Activated B cell treated with CpG ODN at 0.5 μM for 24 hours (primary cell): ENCODE measurements around the gene TAMM41. TPM values are rescaled to one million over a fixed set of nuclear protein-coding genes. Genes with fewer than 3 reads are reported as not detected.

Experiments used
- ATAC-seq: fragments of 200-7000 bp; cut with Tn5 transposase; one replicate; pipeline ENCODE4 v1.10.0; 2021; ENCODE audit warnings: low read depth, mild to moderate bottlenecking, moderate library complexity
- CTCF ChIA-PET: fragments of 350-600 bp; sonication (Branson Sonifier 250); formaldehyde crosslinking; loops from one replicate; lab custom pipeline; 2021; ENCODE audit warnings: antibody characterized with exemption; lab: Charles Lee
- POLR2A ChIA-PET: fragments of 350-600 bp; sonication (Branson Sonifier 250); formaldehyde crosslinking; loops from one replicate; lab custom pipeline; 2021; ENCODE audit warnings: antibody characterized with exemption; lab: Charles Lee
- DNase-seq: peaks from one replicate; pipeline ENCODE4 v3.0.0; 2022
- H3K27ac Mint-ChIP-seq: one replicate; pipeline ENCODE4 v1.8.0; 2020; ENCODE audit warnings: mixed read lengths
- H3K27me3 Mint-ChIP-seq: one replicate; pipeline ENCODE4 v1.8.0; 2021; ENCODE audit warnings: mixed read lengths
- H3K36me3 Mint-ChIP-seq: one replicate; pipeline ENCODE4 v1.8.0; 2021; ENCODE audit warnings: low read depth, mixed read lengths
- H3K4me1 Mint-ChIP-seq: one replicate; pipeline ENCODE4 v1.8.0; 2021; ENCODE audit warnings: mixed read lengths
- H3K4me3 Mint-ChIP-seq: one replicate; pipeline ENCODE4 v1.8.0; 2020; ENCODE audit warnings: mild to moderate bottlenecking, mixed read lengths
- H3K9me3 Mint-ChIP-seq: one replicate; pipeline ENCODE4 v1.8.0; 2020; ENCODE audit warnings: mixed read lengths
- CTCF ChIP-seq: fragments of 200-600 bp; IDR thresholded peaks from one replicate; pipeline ENCODE4 v1.8.0; 2022; ENCODE audit warnings: antibody characterized with exemption, mild to moderate bottlenecking
- intact Hi-C: fragments of 100-400 bp; cut with micrococcal nuclease; formaldehyde crosslinking; loops from one replicate; pipeline ENCODE4 v1.15.1; 2024
- total RNA-seq: library from RNA; stranded (reverse); gene quantifications from 2 replicates; pipeline ENCODE4 v1.2.3, GENCODE V29; 2022

The TAMM41 gene
- total RNA-seq, 1 donor from 2014 or later: 39.0 TPM

GRCh38 chr3:11780341-11780740, 66.3 kb downstream of the TAMM41 start:
- ATAC-seq: no peak
- H3K27ac Mint-ChIP-seq: no peak overlapping the region

GRCh38 chr3:11779626-11780025, 67.1 kb downstream of the TAMM41 start:
- POLR2A ChIA-PET: no interaction called here
- no peak for TF ChIP-seq CTCF
- CTCF ChIA-PET: no interaction called here
- DNase-seq (no peak), ATAC-seq (no peak)
- peaks cover 3% of the 10 kb centered on the region for H3K4me1 Mint-ChIP-seq
- H3K27ac Mint-ChIP-seq: no peak overlapping the region
- H3K27me3 Mint-ChIP-seq: no peaks in the 10 kb centered on the region
- H3K36me3 Mint-ChIP-seq: peaks cover 11% of the 10 kb centered on the region
- intact Hi-C loops: no loop called here
- no peak overlapping the region for H3K4me3 Mint-ChIP-seq
- H3K9me3 Mint-ChIP-seq: no peaks in the 10 kb centered on the region

More at GRCh38 chr3:11780341-11780740, 66.3 kb downstream of the TAMM41 start:
- ChIA-PET POLR2A (no interaction called here), CTCF (no interaction called here)
- TF ChIP-seq CTCF: no peak
- H3K27me3 Mint-ChIP-seq: no peaks in the 10 kb centered on the region
- no peak overlapping the region for H3K4me3 Mint-ChIP-seq
- intact Hi-C loops: no loop called here
- H3K36me3 Mint-ChIP-seq: peaks cover 14% of the 10 kb centered on the region
- H3K9me3 Mint-ChIP-seq: no peaks in the 10 kb centered on the region
- peaks cover 10% of the 10 kb centered on the region for H3K4me1 Mint-ChIP-seq
- no peak for DNase-seq

- H3K27me3 Mint-ChIP-seq: no peaks in the 10 kb centered on the region
- no peaks in the 10 kb centered on the region for H3K4me1 Mint-ChIP-seq
- intact Hi-C loops: no loop called here
- no peak overlapping the region for H3K4me3 Mint-ChIP-seq
- no peak overlapping the region for H3K27ac Mint-ChIP-seq
- H3K9me3 Mint-ChIP-seq: no peaks in the 10 kb centered on the region
- no peak for TF ChIP-seq CTCF
- no peak for ATAC-seq
- DNase-seq: no peak
- POLR2A ChIA-PET: no interaction called here
- H3K36me3 Mint-ChIP-seq: peaks cover 11% of the 10 kb centered on the region
- CTCF ChIA-PET: no interaction called here
Measured at GRCh38 chr3:11778248-11778647, 68.4 kb downstream of the TAMM41 start.

- Mint-ChIP-seq H3K27me3 (no peaks in the 10 kb centered on the region), H3K27ac (no peak overlapping the region), H3K4me3 (no peak overlapping the region), H3K4me1 (no peaks in the 10 kb centered on the region), H3K36me3 (peaks cover 11% of the 10 kb centered on the region), H3K9me3 (peaks cover under 1% of the 10 kb centered on the region)
- ChIA-PET POLR2A (no interaction called here), CTCF (no interaction called here)
- no peak for ATAC-seq
- no peak for TF ChIP-seq CTCF
- no peak for DNase-seq
- intact Hi-C loops: no loop called here
Measured at GRCh38 chr3:11776346-11776745, 70.3 kb downstream of the TAMM41 start.

- DNase-seq (no peak), ATAC-seq (no peak)
- CTCF ChIA-PET: no interaction called here
- peaks cover 11% of the 10 kb centered on the region for H3K36me3 Mint-ChIP-seq
- intact Hi-C loops: no loop called here
- peaks cover 7% of the 10 kb centered on the region for H3K4me1 Mint-ChIP-seq
- no peak overlapping the region for H3K4me3 Mint-ChIP-seq
- no peak for TF ChIP-seq CTCF
- POLR2A ChIA-PET: no interaction called here
- no peaks in the 10 kb centered on the region for H3K27me3 Mint-ChIP-seq
- no peak overlapping the region for H3K27ac Mint-ChIP-seq
- H3K9me3 Mint-ChIP-seq: peaks cover 2% of the 10 kb centered on the region
Measured at GRCh38 chr3:11775493-11775892, 71.2 kb downstream of the TAMM41 start.
